OCI-LY1 (cell line): ENCODE data around the gene SMIM13.

Experiments used
- CTCF ChIP-seq: fragments of 200-600 bp; sonication (generic), shearing (Covaris generic); IDR thresholded peaks from 2 replicates; pipeline ENCODE4 v1.5.1; 2017; ENCODE audit warnings: mild to moderate bottlenecking, antibody characterized with exemption, low read length, moderate library complexity, mixed read lengths
- EZH2 ChIP-seq: fragments of 200-600 bp; sonication (generic), shearing (Covaris generic); IDR thresholded peaks from 2 replicates; pipeline ENCODE4 v1.8.0; 2017; ENCODE audit warnings: borderline replicate concordance, mixed run types, mild to moderate bottlenecking, antibody characterized with exemption, low read length, moderate library complexity, mixed read lengths

- no peak for TF ChIP-seq CTCF
- TF ChIP-seq EZH2, result no peak
Observed at GRCh38 chr6:11096109-11096508, 2.5 kb downstream of the SMIM13 start.
